HepG2 (cell line): Measurements from ENCODE around the gene SMYD4. TPM values are rescaled to one million over a fixed set of nuclear protein-coding genes. Genes with fewer than 3 reads are reported as not detected.

Source experiments
- AFF4 ChIP-seq: sonication (generic); formaldehyde crosslinking; IDR thresholded peaks from 2 replicates; pipeline ENCODE4 v1.4.0; 2020; ENCODE audit warnings: missing genetic modification reagents
- AGO2 ChIP-seq: fragments of 200-400 bp; formaldehyde crosslinking; optimal IDR thresholded peaks from 2 replicates; pipeline ENCODE3; 2017; ENCODE audit warnings: mild to moderate bottlenecking, low read depth, low read length, moderate library complexity
- BCL6 ChIP-seq: IDR thresholded peaks from 2 replicates; pipeline ENCODE4 v1.6.1; 2016; ENCODE audit warnings: missing genetic modification reagents, missing compliant biosample characterization
- FOXA3 ChIP-seq: IDR thresholded peaks from 2 replicates; pipeline ENCODE4 v1.6.1; 2016; ENCODE audit warnings: missing genetic modification reagents, missing compliant biosample characterization
- GFI1 ChIP-seq: sonication (generic); formaldehyde crosslinking; IDR thresholded peaks from 2 replicates; pipeline ENCODE4 v1.5.0; 2020; ENCODE audit warnings: missing genetic modification reagents, mild to moderate bottlenecking, borderline replicate concordance
- MBD4 ChIP-seq: IDR thresholded peaks from 2 replicates; pipeline ENCODE4 v1.6.1; 2012; ENCODE audit warnings: low read length, inconsistent platforms, borderline replicate concordance
- TBX3 ChIP-seq: fragments of 450-650 bp; IDR thresholded peaks from 2 replicates; pipeline ENCODE4 v1.6.1; 2017; ENCODE audit warnings: antibody characterized with exemption, mild to moderate bottlenecking, inconsistent platforms, borderline replicate concordance
- TCF7L2 ChIP-seq: IDR thresholded peaks from 2 replicates; pipeline ENCODE4 v1.6.1; 2011; ENCODE audit warnings: mild to moderate bottlenecking, low read depth, low read length, moderate library complexity
- ZGPAT ChIP-seq: IDR thresholded peaks from 2 replicates; pipeline ENCODE4 v1.6.1; 2016; ENCODE audit warnings: mild to moderate bottlenecking
- ZNF512B ChIP-seq: sonication (generic); formaldehyde crosslinking; IDR thresholded peaks from 2 replicates; pipeline ENCODE4 v1.5.1; 2020; ENCODE audit warnings: missing genetic modification reagents, mild to moderate bottlenecking, borderline replicate concordance
- ZNF572 ChIP-seq: sonication (generic); formaldehyde crosslinking; IDR thresholded peaks from 2 replicates; pipeline ENCODE4 v1.5.1; 2020; ENCODE audit warnings: mild to moderate bottlenecking, missing genetic modification reagents
- ZNF609 ChIP-seq: sonication (generic); formaldehyde crosslinking; IDR thresholded peaks from 2 replicates; pipeline ENCODE4 v1.4.0; 2020; ENCODE audit warnings: mild to moderate bottlenecking, missing genetic modification reagents, borderline replicate concordance
- ZNF652 ChIP-seq: IDR thresholded peaks from 2 replicates; pipeline ENCODE4 v1.6.1; 2016; ENCODE audit warnings: low read depth, borderline replicate concordance
- ZNF781 ChIP-seq: sonication (generic); formaldehyde crosslinking; IDR thresholded peaks from 2 replicates; pipeline ENCODE4 v1.5.1; 2020; ENCODE audit warnings: borderline replicate concordance, mild to moderate bottlenecking, missing genetic modification reagents; ENCODE audit errors: not compliant biosample characterization
- polyA plus RNA-seq, 8 experiments: library from polyadenylated mRNA; depleted of rRNA in 3 of 8; stranded (reverse) in 7 of 8; unstranded in 1 of 8; fragments of >200 nt; fragmentation: Illumina TruSeq in 4 of 8; extraction: Trizol in 4 of 8; gene quantifications; 2 replicates each; pipeline versions ENCODE4 v1.2.1 to v1.2.3, GENCODE V29; 2011 to 2016; ENCODE audit warnings: low read depth in 4 of 8, missing spikeins in 1 of 8, mixed read lengths in 1 of 8; ENCODE audit not compliant: insufficient read depth in 1 of 8
- total RNA-seq, 5 experiments: library from RNA; depleted of rRNA; stranded (reverse); fragments of >200 nt; fragmentation: Illumina TruSeq; extraction: Trizol; gene quantifications; 2 replicates each; pipeline ENCODE4 v1.2.3, GENCODE V29; 2016; ENCODE audit warnings: low read depth in 1 of 5

Gene SMYD4
- total and polyA plus RNA-seq, 2 of the 13 experiments (the other 11 are each of a cell fraction or from before 2014, with no cell fraction given): 7.4 to 11.3 TPM

- peak; percentile 26 for TF ChIP-seq ZNF781 (CRISPR knock-in tag)
- TF ChIP-seq MBD4: no peak
- TF ChIP-seq AGO2: peak; percentile 73
- TF ChIP-seq ZNF609 (CRISPR knock-in tag): peak; percentile 83; the same call in 1 of the 2 replicates
- TF ChIP-seq ZGPAT: peak; percentile 93
- peak; percentile 89 for TF ChIP-seq BCL6 (CRISPR knock-in tag)
- no peak for TF ChIP-seq ZNF572 (CRISPR knock-in tag)
- TF ChIP-seq ZNF652: no peak
- no peak for TF ChIP-seq ZNF512B (CRISPR knock-in tag)
- TF ChIP-seq AFF4 (CRISPR knock-in tag): peak; percentile 50; the same call in 1 of the 2 replicates
- TF ChIP-seq TCF7L2: no peak
- 0 out of 2 replicates have a peak, but pooled peaks have one; percentile 52 for TF ChIP-seq GFI1 (CRISPR knock-in tag)
- TF ChIP-seq FOXA3 (CRISPR knock-in tag): peak; percentile 79
- TF ChIP-seq TBX3: no peak
Observed at GRCh38 chr17:1762901-1763898, 66.5 kb downstream of the SMYD4 start (continued).
